Activated T-cell treated with anti-CD3 and anti-CD28 coated beads for 24 hours (primary cell): Measurements from ENCODE around the gene MERTK.
"Not testable (repeated sequence)": the region's sequence is repeated elsewhere in the genome, so short reads cannot be mapped to it uniquely, and the experiment has no call there.

Experiments
- DNase-seq: peaks from one replicate; pipeline ENCODE4 v3.0.0-alpha.2; 2020; ENCODE audit warnings: low read depth

Gene MERTK

GRCh38 chr2:112047537-112048235 is 149.3 kb downstream of the MERTK start:
- DNase-seq, result no peak

DNA sequence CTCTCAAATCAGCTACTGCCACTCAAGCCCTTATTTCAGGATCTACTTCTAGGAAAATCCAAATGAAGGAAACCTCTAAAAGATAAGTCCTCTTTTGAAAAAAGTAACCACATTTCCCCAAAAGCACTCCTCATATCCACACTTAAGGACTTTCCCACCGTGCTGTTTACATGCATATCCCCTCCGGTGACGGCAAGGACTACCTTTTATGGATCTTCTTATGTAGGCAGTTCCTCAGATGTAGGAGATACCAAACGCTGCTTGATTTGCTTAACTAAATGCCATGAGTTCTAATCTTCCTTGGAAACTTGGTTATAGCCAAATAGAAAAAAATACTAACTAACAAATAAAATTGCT is 149.8 kb downstream of the MERTK start:
- no peak for DNase-seq

DNA sequence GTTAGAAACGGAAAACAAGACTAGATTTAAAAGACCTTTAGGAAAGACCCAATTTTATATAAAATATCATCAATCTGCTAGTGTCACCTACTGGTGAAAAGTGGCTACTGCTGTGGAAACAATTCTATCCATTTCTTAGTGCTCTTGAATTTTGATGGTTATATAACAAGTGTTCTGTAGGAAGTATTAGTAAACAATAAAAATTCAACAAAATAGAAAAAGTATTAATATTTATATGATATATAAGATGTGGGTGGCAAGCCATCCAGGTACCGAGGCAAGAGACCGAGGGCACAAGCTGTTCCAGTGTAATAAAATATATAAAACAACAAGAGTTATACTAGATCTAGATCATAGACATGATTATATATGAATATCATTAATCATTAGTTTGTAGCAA is 150.5 kb downstream of the MERTK start:
- peak; percentile 15 for DNase-seq

DNA sequence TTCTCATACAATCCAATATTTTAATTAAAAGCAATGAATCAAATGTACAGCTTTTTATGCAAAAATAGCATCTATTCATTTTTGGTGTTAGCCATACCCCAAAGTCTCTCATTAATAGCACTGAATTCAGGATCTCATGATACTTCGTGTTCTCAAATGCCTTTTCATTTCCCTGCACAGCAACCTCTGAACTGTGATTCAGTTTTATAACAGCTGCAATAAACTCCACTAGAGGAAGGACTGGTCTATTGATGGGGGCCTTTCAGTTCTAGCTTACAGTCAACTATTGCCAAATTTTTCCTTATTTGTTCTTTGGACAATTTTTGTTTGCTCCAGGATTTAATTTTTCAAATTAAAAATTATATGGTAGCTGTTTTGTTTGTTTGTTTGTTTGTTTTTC is 151.9 kb downstream of the MERTK start:
- no peak for DNase-seq

GRCh38 chr2:112053917-112054846 is 155.8 kb downstream of the MERTK start:
- DNase-seq, result peak; percentile 93

- DNase-seq, result peak; percentile 93
These were observed 156.7 kb downstream of the MERTK start, which contains the start of gene TMEM87B for GRCh38 chr2:112054847-112055729. Gene TMEM87B (plus strand): TSS chr2:112055269. CDS start chr2:112055592, 323 bp downstream.

- DNase-seq, result peak; percentile 16
These were observed 157.6 kb downstream of the MERTK start for GRCh38 chr2:112055730-112056625.

DNA sequence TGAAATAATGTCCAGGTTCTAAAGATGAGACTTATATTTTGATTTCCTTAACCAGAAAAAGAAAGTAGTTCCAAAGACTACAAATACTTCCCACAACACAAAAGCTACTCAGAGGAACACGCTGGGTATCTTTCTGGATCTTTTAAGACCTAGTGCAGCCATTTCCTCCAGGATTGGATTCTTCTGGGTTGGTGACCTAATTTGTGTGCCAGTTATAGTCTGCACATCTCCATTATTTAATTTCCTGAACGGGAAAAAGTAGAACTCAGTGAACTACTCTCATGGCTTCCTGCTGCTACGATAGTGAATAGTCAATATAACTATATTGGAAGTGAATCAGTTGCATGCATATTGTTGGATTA is 158.2 kb downstream of the MERTK start:
- DNase-seq, result no peak

- DNase-seq, result no peak
These were observed 161.3 kb downstream of the MERTK start for GRCh38 chr2:112059671-112060070.

- DNase-seq, result no peak
These were observed 162.9 kb downstream of the MERTK start for GRCh38 chr2:112061299-112061698.

- DNase-seq, result no peak
These were observed 163.4 kb downstream of the MERTK start for GRCh38 chr2:112061840-112062239.

DNA sequence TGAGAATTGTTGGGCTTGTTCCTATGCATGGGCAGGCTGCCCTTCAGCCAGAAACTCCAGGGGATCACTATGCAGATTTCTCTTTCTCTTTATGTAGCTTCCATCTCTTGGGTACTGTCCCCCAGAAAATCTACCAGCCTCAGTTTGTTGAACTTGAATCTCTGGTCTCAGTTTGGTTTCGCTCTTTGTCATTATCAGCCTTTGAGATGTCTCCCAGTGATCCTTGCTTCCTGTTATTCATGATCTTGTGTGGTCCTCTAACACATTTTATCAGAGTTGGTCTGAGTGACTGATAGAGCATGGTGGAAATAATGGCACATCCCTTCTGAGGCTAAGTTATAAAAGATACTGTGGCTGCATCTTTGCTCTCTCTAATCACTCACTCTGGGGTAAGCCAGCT is 164.5 kb downstream of the MERTK start:
- no peak for DNase-seq

GRCh38 chr2:112065486-112065885 is 167.1 kb downstream of the MERTK start:
- no peak for DNase-seq

GRCh38 chr2:112065966-112066365 is 167.6 kb downstream of the MERTK start:
- DNase-seq, result no peak

- not testable (repeated sequence) for DNase-seq
These were observed 171.4 kb downstream of the MERTK start for GRCh38 chr2:112069794-112070193.

DNA sequence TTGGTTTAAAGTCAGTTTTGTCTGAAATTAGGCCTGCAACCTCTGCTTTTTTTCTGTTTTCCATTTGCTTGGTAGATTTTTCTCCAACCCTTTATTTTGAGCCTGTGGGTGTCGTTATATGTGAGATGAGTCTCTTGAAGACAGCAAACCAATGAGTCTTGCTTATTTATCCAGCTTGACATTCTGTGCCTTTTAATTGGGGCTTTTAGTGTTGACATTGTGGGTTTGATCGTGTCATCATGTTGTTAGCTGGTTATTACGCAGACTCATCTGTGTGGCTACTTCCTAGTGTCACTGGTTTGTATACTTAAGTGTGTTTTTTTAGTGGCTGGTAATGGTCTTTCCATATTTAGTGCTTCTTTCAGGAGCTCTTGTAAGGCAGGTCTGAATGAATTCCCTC is 175.5 kb downstream of the MERTK start:
- no peak for DNase-seq

GRCh38 chr2:112074506-112074905 is 176.1 kb downstream of the MERTK start:
- DNase-seq, result no peak

DNA sequence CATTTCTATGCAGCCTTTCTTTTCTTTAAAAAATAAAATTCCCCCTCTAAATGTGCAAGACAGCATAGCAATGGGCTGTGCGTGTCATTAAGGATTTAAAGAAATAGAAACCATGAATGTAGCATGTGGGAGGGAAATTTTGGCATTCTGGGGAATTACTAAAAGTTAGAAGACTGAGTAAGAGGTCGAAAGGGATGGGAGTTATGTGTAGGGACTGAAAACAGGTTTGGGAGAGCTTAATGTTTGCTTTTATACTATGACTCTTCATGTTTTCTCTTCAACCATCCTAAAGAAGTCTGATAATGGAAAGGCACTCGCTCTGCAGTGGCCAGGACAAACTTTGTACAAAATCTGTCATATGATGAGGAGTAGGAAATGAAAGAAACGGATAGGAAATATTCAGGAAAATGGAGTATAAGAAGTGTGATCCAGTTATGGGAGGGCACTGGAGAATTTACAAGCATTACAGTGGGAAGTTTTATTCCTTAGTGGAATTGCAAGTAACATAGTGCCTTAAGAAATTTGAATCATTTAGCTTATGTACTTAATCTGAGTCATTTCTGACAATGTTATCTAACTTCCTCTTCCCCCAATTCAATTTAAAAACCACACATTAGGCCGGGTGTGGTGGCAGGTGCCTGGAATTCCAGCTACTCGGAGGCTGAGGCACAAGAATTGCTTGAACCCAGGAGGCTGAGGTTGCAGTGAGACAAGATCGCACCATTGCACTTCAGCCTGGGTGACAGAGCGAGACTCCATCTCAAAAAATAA is 177.3 kb downstream of the MERTK start:
- no peak for DNase-seq

DNA sequence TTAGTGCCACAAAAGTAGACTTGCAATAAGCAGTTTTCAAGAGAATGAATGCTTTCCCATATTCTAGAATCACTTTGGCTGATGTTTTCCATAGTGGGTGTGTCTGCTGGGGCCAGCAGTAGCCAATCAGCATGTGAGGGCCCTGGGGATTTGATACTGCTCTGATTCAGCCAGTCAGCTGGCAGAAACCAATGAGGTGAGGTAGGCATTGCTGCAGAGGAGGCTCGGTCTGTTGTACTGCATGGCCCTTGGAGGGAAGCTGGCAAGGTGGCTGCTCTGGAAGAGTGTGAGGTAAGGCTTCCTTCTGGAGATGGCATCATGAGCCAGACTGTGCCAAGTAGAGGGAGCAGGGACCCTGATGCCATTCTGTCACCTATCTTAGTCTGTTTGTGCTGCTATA is 179.4 kb downstream of the MERTK start:
- no peak for DNase-seq
